Neural cell (in vitro differentiated cells): ENCODE results near the gene ATP1A2. TPM values are rescaled to one million over a fixed set of nuclear protein-coding genes. Genes with fewer than 3 reads are reported as not detected.
"Not testable (repeated sequence)": the region's sequence is repeated elsewhere in the genome, so short reads cannot be mapped to it uniquely, and the experiment has no call there.

ENCODE experiments used
- H2AFZ ChIP-seq: fragments of 200-600, 300-800 bp; sonication (generic), shearing (Covaris generic); 2 replicates; pipeline ENCODE4 v1.6.0; 2014; ENCODE audit warnings: low read depth, mild to moderate bottlenecking, antibody characterized with exemption, low read length, moderate library complexity
- H3F3A ChIP-seq: fragments of 200-600 bp; shearing (Covaris generic); 2 replicates; pipeline ENCODE4 v1.6.1; 2016; ENCODE audit warnings: mild to moderate bottlenecking, moderate library complexity, mixed read lengths, antibody characterized with exemption, low read length; ENCODE audit not compliant: insufficient read depth, poor library complexity, severe bottlenecking
- H3K27ac ChIP-seq: fragments of 200-600, 300-800 bp; sonication (generic), shearing (Covaris generic); 2 replicates; pipeline ENCODE4 v1.5.1; 2014; ENCODE audit warnings: mild to moderate bottlenecking, low read length, moderate library complexity
- H3K27me3 ChIP-seq: fragments of 300-800, 200-600 bp; sonication (generic), shearing (Covaris generic); 2 replicates; pipeline ENCODE4 v1.6.0; 2014; ENCODE audit warnings: mild to moderate bottlenecking, low read depth, low read length, moderate library complexity; ENCODE audit not compliant: insufficient read depth
- H3K36me3 ChIP-seq: fragments of 300-800, 200-600 bp; sonication (generic), shearing (Covaris generic); 2 replicates; pipeline ENCODE4 v1.5.1; 2014; ENCODE audit warnings: mild to moderate bottlenecking, antibody characterized with exemption, low read length, moderate library complexity; ENCODE audit not compliant: insufficient read depth
- H3K4me2 ChIP-seq: fragments of 300-800, 200-600 bp; sonication (generic), shearing (Covaris generic); 2 replicates; pipeline ENCODE4 v1.6.0; 2014; ENCODE audit warnings: mild to moderate bottlenecking, low read length
- H3K4me3 ChIP-seq: fragments of 300-800, 200-600 bp; sonication (generic), shearing (Covaris generic); 2 replicates; pipeline ENCODE4 v1.5.1; 2014; ENCODE audit warnings: mild to moderate bottlenecking, low read length, moderate library complexity
- H3K79me2 ChIP-seq: fragments of 200-600 bp; shearing (Covaris generic); replicated peaks from 2 replicates; pipeline ENCODE4 v1.6.0; 2014; ENCODE audit warnings: mild to moderate bottlenecking, low read length, moderate library complexity; ENCODE audit not compliant: insufficient read depth
- H3K9ac ChIP-seq: fragments of 300-800, 200-600 bp; sonication (generic), shearing (Covaris generic); 2 replicates; pipeline ENCODE4 v1.6.1; 2016; ENCODE audit warnings: mild to moderate bottlenecking, low read length, mixed read lengths
- H3K9me2 ChIP-seq: fragments of 200-600 bp; shearing (Covaris generic); 2 replicates; pipeline ENCODE4 v1.6.1; 2016; ENCODE audit warnings: mild to moderate bottlenecking, low read length, mixed read lengths; ENCODE audit not compliant: insufficient read depth
- H3K9me3 ChIP-seq: fragments of 200-600, 300-800 bp; sonication (generic), shearing (Covaris generic); 2 replicates; pipeline ENCODE4 v1.6.1; 2016; ENCODE audit warnings: mild to moderate bottlenecking, mixed run types, low read length, moderate library complexity, mixed read lengths
- H4K20me1 ChIP-seq: fragments of 200-600 bp; shearing (Covaris generic); 2 replicates; pipeline ENCODE4 v1.6.1; 2016; ENCODE audit warnings: mild to moderate bottlenecking, mixed run types; ENCODE audit not compliant: insufficient read depth
- EP300 ChIP-seq: fragments of 450-650 bp; conservative IDR thresholded peaks from 2 replicates; pipeline ENCODE4 v1.6.1; 2014; ENCODE audit warnings: antibody characterized with exemption, mild to moderate bottlenecking, moderate library complexity; ENCODE audit not compliant: poor library complexity, severe bottlenecking
- EZH2 ChIP-seq: fragments of 200-600, 300-800 bp; shearing (Covaris generic), sonication (generic); IDR thresholded peaks from 2 replicates; pipeline ENCODE4 v1.6.1; 2014; ENCODE audit warnings: antibody characterized with exemption, low read length, borderline replicate concordance, mild to moderate bottlenecking; ENCODE audit not compliant: insufficient read depth, poor library complexity, severe bottlenecking
- MXI1 ChIP-seq: fragments of 450-650 bp; conservative IDR thresholded peaks from 2 replicates; pipeline ENCODE4 v1.6.1; 2014; ENCODE audit warnings: antibody characterized with exemption, mild to moderate bottlenecking; ENCODE audit not compliant: poor library complexity, severe bottlenecking
- POLR2AphosphoS5 ChIP-seq: IDR thresholded peaks from 2 replicates; pipeline ENCODE4 v1.6.1; 2012
- RAD21 ChIP-seq: fragments of 450-650 bp; conservative IDR thresholded peaks from 2 replicates; pipeline ENCODE4 v1.6.1; 2014; ENCODE audit warnings: antibody characterized with exemption, mild to moderate bottlenecking, moderate library complexity
- SMC3 ChIP-seq: fragments of 450-650 bp; conservative IDR thresholded peaks from 2 replicates; pipeline ENCODE4 v1.6.1; 2014; ENCODE audit warnings: antibody characterized with exemption, mild to moderate bottlenecking, moderate library complexity; ENCODE audit not compliant: poor library complexity
- TAF1 ChIP-seq: IDR thresholded peaks from 2 replicates; pipeline ENCODE4 v1.6.1; 2012; ENCODE audit warnings: low read depth
- polyA plus RNA-seq: library from polyadenylated mRNA; depleted of rRNA; stranded (reverse); fragments of >200 nt; gene quantifications from 2 replicates; pipeline ENCODE4 v1.2.3, GENCODE V29; 2014
- TF ChIP-seq, protein P1 (sequence below): IDR thresholded peaks from 2 replicates; pipeline ENCODE4 v1.6.1; 2012; ENCODE audit warnings: borderline replicate concordance
- TF ChIP-seq, protein P2 (sequence below): fragments of 450-650 bp; IDR thresholded peaks from 2 replicates; pipeline ENCODE4 v1.5.1; 2014; ENCODE audit warnings: antibody characterized with exemption, mild to moderate bottlenecking, moderate library complexity; ENCODE audit not compliant: poor library complexity, severe bottlenecking

The ATP1A2 gene
- polyA plus RNA-seq, 1 donor from 2014 or later = 0.12 TPM

DNA sequence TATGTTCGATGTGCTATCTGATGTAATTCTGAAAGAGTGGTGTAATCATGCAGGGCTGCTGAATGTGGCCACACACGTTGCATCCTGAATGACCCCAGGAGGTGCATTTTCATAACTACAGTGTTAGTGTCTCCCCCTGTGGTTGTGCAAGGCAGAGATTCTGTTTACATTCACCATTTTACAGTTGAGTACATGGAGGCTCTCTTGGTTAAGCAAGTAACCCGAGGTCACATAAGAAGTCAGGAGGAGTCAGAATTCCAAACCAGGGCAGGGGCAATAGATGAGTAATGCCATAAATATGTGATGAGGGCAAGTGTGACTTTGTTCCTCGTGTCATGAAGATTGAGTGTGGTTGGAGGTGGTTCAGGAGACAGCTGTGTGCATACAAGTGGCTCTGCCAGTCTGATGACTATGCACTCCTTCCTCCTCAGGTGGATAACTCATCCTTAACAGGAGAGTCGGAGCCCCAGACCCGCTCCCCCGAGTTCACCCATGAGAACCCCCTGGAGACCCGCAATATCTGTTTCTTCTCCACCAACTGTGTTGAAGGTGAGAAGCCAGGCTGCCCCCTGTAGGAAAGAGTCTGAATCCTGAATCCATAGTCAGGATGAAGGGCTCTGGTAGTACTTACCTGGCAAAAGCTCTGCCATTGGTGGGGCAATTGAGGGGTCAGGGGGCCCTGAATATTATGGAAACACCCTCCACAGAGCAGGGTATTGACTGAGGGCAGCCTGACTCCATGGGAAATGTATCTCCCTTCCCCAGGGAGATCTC, 9.3 kb downstream of the ATP1A2 start:
- H3K27me3 ChIP-seq = no peaks in the 10 kb centered on the region
- no peaks in the 10 kb centered on the region for H3K79me2 ChIP-seq
- no peaks in the 10 kb centered on the region for H3F3A ChIP-seq
- no peaks in the 10 kb centered on the region for H3K36me3 ChIP-seq
- no peak overlapping the region for H3K9ac ChIP-seq
- no peak overlapping the region for H3K4me2 ChIP-seq
- H3K27ac ChIP-seq = no peak overlapping the region
- no peak overlapping the region for H3K4me3 ChIP-seq
- H3K9me3 ChIP-seq = no peaks in the 10 kb centered on the region
- H4K20me1 ChIP-seq = no peaks in the 10 kb centered on the region
- no peak overlapping the region for H2AFZ ChIP-seq
- no peaks in the 10 kb centered on the region for H3K9me2 ChIP-seq
- TF ChIP-seq, protein P1, sequence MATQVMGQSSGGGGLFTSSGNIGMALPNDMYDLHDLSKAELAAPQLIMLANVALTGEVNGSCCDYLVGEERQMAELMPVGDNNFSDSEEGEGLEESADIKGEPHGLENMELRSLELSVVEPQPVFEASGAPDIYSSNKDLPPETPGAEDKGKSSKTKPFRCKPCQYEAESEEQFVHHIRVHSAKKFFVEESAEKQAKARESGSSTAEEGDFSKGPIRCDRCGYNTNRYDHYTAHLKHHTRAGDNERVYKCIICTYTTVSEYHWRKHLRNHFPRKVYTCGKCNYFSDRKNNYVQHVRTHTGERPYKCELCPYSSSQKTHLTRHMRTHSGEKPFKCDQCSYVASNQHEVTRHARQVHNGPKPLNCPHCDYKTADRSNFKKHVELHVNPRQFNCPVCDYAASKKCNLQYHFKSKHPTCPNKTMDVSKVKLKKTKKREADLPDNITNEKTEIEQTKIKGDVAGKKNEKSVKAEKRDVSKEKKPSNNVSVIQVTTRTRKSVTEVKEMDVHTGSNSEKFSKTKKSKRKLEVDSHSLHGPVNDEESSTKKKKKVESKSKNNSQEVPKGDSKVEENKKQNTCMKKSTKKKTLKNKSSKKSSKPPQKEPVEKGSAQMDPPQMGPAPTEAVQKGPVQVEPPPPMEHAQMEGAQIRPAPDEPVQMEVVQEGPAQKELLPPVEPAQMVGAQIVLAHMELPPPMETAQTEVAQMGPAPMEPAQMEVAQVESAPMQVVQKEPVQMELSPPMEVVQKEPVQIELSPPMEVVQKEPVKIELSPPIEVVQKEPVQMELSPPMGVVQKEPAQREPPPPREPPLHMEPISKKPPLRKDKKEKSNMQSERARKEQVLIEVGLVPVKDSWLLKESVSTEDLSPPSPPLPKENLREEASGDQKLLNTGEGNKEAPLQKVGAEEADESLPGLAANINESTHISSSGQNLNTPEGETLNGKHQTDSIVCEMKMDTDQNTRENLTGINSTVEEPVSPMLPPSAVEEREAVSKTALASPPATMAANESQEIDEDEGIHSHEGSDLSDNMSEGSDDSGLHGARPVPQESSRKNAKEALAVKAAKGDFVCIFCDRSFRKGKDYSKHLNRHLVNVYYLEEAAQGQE = no peak
- TF ChIP-seq POLR2AphosphoS5 (no peak), EP300 (no peak), TAF1 (no peak)
- TF ChIP-seq, protein P2, sequence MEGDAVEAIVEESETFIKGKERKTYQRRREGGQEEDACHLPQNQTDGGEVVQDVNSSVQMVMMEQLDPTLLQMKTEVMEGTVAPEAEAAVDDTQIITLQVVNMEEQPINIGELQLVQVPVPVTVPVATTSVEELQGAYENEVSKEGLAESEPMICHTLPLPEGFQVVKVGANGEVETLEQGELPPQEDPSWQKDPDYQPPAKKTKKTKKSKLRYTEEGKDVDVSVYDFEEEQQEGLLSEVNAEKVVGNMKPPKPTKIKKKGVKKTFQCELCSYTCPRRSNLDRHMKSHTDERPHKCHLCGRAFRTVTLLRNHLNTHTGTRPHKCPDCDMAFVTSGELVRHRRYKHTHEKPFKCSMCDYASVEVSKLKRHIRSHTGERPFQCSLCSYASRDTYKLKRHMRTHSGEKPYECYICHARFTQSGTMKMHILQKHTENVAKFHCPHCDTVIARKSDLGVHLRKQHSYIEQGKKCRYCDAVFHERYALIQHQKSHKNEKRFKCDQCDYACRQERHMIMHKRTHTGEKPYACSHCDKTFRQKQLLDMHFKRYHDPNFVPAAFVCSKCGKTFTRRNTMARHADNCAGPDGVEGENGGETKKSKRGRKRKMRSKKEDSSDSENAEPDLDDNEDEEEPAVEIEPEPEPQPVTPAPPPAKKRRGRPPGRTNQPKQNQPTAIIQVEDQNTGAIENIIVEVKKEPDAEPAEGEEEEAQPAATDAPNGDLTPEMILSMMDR = no peak

DNA sequence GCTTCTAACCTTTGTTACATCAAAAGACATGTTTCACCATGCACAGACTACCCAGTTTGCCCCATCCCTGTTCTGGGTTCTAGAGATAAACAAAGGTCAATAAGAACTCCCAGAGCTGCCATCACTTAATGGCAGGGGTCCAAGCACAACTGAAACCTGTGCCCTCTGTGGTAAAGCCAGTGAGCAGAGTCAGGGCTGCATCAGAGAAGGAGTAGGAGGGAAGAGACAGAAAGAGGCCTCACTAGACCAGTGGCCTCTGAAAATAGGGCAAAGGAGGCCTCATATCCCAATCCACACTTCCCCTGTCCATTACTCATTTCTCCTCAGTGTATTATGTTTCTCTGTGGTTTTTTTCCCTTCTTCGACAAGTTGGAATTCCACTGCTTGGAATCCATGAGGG, 10.2 kb downstream of the ATP1A2 start:
- Histone ChIP-seq H3K4me3 (no peak overlapping the region), H3K27me3 (no peaks in the 10 kb centered on the region), H3F3A (no peaks in the 10 kb centered on the region), H3K9me2 (no peaks in the 10 kb centered on the region), H3K4me2 (no peak overlapping the region), H3K9ac (no peak overlapping the region), H2AFZ (no peak overlapping the region), H3K36me3 (no peaks in the 10 kb centered on the region), H4K20me1 (no peaks in the 10 kb centered on the region), H3K79me2 (no peaks in the 10 kb centered on the region), H3K27ac (no peak overlapping the region), H3K9me3 (no peaks in the 10 kb centered on the region)
- no peak for TF ChIP-seq TAF1
- no peak for TF ChIP-seq RAD21
- TF ChIP-seq, protein P1 = no peak
- no peak for TF ChIP-seq POLR2AphosphoS5
- no peak for TF ChIP-seq MXI1
- TF ChIP-seq SMC3 = no peak
- TF ChIP-seq, protein P2 = no peak
- TF ChIP-seq EZH2 = no peak
- no peak for TF ChIP-seq EP300

DNA sequence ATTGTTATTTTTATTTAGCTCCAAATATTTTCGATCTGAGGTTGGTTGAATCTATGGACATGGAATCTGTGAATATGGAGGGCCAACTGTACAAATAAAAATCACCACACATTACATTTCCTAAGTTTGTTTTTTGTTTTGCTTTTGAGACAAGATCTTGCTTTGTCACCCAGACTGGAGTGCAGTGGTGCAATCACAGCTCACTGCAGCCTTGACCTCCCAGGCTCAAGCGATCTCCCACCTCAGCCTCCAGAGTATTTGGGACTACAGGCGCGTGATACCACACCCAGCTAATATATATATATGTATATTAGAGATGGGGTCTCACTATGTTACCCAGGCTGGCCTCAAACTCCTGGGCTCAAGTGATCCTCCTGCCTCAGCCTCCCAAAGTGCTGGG, 10.8 kb downstream of the ATP1A2 start:
- H3K27ac ChIP-seq, H3K9ac ChIP-seq, H3F3A ChIP-seq, H3K4me3 ChIP-seq, H3K36me3 ChIP-seq, H3K79me2 ChIP-seq, H3K27me3 ChIP-seq, H2AFZ ChIP-seq, H3K4me2 ChIP-seq, H4K20me1 ChIP-seq, H3K9me3 ChIP-seq, H3K9me2 ChIP-seq: not testable (repeated sequence)
